Right ventricle myocardium superior (tissue), 1 donor: Measurements from ENCODE around the gene SERPINF2. TPM values are rescaled to one million over a fixed set of nuclear protein-coding genes. Genes with fewer than 3 reads are reported as not detected.
"Not testable (repeated sequence)": the region's sequence is repeated elsewhere in the genome, so short reads cannot be mapped to it uniquely, and the experiment has no call there.

Experiments
- ATAC-seq: fragments of 200-7000 bp; cut with Tn5 transposase; one replicate; pipeline ENCODE4 v1.9.1; 2020; ENCODE audit warnings: mild to moderate bottlenecking; ENCODE audit not compliant: poor library complexity
- DNase-seq: peaks from one replicate; pipeline ENCODE4 v3.0.0-alpha.2; 2020
- intact Hi-C: fragments of 100-400 bp; cut with DNase I; formaldehyde crosslinking; loops from one replicate; pipeline ENCODE4 v1.11.2; 2022
- total RNA-seq: library from RNA; stranded (reverse); fragmentation: NEBNext Ultra II Directional; extraction: Animal tissue kit (Norgen Biotek cat#: 25700); gene quantifications from one replicate; pipeline ENCODE4 v1.2.1, GENCODE V29; 2021
- donor health status: DM: no; HTN: yes; CAD: no; lungs with severe emphysema.

Gene SERPINF2
- total RNA-seq, 1 donor from 2014 or later, result 0.32 TPM

DNA sequence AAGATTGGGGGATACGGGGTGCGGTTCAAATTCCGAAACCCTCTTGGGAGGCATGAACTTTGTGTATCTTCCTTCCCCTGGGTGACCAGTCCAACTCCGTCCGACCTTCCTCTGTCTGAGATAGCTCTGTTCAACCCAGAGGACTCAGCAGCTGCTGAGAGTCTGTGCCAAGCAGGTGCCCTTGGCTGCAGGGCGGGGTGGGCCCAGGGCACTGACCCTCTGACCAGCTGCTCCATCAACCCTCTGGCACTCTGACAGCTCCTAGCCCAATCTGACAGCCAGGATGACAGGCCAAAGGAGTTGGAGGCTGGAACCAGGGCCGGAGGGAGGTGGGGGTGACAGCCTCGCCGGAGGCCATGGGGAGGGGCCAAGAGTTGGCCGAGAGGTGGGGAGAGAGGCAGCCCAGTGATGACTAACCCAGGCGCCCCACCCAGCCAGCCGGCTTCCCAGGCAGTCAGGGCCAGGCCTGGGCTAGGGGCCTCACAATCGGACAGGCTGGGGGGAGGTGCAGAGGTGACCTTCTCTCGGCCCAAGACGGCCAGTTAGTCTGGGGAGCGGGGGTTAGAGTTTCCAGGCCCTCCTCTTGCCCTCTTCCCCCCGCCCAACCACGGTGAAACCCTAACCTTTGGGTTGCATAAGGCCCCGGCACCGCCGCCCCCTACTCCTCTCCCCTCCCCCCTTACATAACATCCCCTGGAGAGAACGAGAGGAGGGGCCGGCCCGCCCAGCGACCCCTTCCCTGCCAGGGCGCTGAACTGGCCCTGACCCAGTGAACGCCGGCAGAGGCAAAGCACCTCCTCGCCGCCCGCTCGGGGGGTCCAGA, 27.5 kb upstream of the SERPINF2 start:
- ATAC-seq (peak; percentile 62), DNase-seq (peak; percentile 95)
- intact Hi-C loops, result loop anchor here (5.0 kb wide), 1 partner anchor 48 kb away; no protein-coding TSS in a partner anchor

DNA sequence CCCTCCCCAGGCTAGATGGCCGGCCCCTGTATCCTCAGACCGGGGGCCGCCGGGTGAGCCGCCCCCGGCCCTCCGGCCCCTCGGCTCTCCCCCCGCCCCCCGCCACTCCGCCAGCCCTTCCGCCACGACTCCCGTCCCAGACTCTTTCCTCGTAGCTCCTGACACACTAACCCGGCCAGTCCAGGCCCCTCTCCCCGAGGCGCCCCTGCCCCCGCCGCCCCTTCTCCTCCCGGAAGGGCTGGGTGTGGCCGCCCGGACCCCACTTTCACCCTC, 26.9 kb upstream of the SERPINF2 start:
- DNase-seq (no peak), ATAC-seq (no peak)
- intact Hi-C loops, result no loop called here

DNA sequence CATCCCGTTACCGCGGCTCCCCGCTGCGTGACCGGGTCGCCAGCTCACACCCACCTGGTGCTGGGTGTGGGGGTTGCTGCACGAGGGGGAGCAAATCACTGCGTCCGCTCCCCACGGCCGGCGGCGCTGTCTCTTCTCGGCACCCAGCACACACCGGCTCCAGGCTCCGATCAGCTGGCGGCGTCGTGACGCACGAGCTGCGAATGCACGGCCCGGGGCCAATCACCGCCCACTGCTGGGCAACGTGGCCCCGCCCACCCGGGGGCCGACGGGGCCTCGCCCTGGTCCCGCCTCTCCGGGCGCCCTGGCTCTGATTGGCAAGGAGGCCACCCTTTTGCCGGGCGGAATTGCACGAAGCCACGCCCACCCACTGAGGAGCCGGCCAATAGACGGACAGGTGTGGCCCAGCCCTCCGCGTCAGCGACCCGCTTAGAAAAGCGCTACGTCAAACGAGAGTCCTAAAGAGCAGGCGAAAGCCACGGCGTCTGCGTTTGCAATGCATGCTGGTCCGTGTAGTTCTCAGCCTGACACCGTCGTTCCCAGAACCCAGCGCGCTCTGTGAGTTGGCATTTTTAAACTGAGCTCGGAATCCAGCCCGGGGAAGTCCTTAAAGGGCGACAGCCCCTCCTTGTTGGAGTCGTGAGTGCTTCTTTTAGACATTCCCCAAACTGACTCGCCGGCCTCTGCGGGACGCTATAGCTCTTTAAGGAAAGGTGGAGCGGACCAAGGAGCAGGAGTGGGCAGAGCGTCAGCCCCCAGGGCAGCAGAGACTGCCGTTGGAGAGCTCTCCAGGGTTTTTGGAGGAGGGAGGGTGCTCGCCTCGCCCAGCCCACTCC, 26.4 kb upstream of the SERPINF2 start:
- ATAC-seq, result peak; percentile 75
- peak; percentile 100 for DNase-seq
- intact Hi-C loops, result no loop called here

DNA sequence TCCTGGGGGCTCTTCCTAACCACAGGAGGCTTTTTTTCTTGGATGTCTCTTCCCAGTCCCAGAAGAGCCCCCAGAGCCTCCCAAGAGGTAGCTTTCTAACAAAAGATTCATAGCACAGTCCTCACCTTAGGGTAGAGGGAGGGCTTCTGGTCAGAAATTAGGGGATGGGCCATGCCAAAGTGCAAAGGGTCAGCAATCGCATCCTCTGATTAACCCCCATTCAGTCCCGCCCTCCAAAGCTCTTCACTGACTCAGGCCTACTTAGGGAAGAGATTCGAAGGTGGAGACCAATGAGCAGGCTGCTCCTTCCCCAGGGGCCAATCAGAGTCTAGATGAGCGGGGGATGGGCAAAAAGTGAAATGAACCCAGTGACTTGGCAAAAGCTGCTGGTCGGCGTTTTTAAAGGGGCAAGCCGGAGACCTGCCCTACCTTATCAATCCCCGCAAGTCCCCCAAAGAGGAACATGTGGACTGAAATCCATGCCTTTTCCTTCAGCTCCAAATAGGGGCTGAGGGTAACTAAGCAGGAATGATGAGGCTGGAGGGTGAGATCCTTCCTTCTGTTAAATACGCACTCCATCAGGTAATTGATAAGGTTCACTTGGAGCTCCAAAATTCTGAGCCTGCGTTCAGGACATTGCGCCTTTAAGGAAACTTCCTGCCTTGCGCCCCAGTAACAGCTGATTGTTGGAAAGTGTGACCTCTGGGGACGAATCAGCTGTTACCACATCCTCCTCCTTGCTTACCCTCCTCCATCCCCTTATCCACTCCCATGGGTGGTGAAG, 25.6 kb upstream of the SERPINF2 start:
- ATAC-seq, result peak; percentile 61
- peak; percentile 89 for DNase-seq
- intact Hi-C loops, result no loop called here

DNA sequence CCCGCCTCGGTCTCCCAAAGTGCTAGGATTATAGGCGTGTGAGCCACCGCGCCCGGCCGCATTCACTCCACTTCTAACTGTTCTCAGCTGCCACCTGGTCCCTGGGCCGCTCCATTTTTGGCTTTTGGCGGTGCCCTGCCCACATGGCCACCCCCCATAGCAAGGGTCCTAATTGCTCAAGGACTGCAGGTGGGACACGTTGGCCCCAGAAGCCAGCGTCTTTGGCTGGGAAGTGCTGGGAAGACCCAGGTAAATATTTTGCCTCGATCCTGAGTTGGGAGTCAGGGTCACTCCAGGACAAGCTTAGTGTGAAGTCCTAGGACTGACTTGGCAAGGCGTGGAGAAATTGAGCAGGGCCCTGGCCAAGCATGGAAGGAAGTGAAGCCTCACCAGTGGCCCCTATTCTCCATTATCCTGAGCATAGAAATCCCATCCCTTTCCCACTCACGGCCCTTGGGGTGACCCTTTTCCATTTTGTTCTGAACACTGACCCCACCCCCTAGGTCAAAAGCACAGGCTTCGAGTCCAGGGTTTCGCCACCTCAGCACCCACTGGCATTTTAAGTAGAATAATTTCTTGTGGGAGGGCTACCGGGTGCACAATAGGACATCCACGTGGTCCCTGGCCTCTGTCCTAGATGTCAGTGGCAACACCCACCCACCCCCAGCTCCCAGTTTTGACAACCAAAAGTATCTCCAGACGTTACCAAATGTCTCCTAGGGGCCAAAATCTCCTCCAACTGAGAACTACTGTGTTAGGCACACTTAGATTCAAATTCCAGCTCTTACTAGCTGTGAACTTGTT, 24.1 kb upstream of the SERPINF2 start:
- DNase-seq, result no peak
- intact Hi-C loops, result no loop called here
- ATAC-seq, result no peak

DNA sequence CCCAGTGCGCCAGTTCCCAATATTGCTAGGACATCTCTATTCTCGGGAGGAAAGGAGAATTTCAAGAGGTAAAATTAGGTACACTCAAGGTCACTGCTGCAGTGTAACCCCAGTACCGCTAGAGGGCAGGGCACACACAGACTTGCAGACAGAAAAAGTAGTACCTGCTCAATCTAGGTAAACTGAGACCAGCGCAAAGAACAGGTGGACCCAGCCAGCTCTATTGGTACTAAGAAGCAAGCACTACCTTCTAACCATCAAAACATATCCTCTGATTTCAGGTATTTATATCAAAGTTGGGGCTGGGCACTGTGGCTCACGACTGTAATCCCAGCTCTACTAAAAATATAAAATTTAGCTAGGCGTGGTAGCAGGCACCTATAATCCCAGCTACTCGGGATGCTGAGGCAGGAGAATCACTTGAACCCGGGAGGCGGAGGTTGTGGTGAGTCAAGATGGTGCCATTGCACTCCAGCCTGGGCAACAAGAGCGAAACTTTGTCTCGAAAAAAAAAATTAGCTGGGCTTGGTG, 21.8 kb upstream of the SERPINF2 start:
- peak; percentile 73 for DNase-seq
- no peak for ATAC-seq
- intact Hi-C loops, result loop anchor here (10.0 kb wide), 1 partner anchor 144 kb away; no protein-coding TSS in a partner anchor

DNA sequence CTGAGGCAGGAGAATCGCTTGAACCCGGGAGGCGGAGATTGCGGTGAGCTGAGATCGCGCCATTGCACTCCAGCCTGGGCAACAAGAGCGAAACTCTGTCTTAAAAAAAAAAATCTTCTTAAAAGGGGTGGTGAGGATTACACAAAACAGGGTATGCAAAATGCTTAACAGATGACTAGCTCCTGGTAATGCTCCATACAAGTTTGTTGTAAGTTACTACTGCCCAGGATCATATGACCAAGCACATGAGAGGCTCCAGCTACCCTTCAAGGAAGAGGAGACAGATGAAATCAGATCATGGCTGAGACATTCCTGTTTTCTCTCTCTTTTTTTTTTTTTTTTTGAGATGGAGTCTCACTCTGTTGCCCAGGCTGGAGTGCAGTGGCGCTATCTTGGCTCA, 20.6 kb upstream of the SERPINF2 start:
- ATAC-seq, DNase-seq: not testable (repeated sequence)
- intact Hi-C loops, result loop anchor here (10.0 kb wide), 1 partner anchor 143 kb away; no protein-coding TSS in a partner anchor

DNA sequence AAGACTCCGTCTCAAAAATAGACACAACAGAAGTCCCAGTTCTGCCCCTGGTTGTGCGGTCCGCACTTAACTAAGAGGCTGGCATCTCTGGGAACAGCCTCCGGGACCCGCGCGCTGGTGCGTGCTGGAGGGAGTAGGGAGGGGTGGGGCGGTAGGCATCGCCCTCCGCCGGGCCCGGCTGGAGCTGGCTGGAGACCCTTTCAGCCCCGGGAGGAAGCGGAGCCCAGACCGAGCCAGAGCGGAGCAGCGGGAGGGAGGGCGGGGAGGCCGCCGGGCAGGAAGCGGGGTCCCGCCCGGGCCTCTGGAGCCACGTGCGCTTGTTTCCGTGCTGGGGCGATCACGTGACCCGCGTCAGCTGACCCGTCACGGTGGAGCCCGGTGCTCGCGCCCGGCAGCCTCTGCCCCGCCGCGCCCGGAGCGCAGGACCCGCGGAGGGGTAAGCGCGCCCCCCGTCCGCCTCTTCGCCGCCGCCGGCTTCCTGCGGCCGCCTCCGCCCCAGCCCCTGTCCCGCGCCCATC, 18.3 kb upstream of the SERPINF2 start, which contains the start of gene WDR81:
Gene WDR81, plus strand, starts transcription at position 354 of the 518 bp plus-strand sequence. CDS start 256 bp downstream, outside the sequence.
- ATAC-seq, result peak; percentile 88
- intact Hi-C loops, result loop anchor here (10.0 kb wide), 1 partner anchor 140 kb away; no protein-coding TSS in a partner anchor

DNA sequence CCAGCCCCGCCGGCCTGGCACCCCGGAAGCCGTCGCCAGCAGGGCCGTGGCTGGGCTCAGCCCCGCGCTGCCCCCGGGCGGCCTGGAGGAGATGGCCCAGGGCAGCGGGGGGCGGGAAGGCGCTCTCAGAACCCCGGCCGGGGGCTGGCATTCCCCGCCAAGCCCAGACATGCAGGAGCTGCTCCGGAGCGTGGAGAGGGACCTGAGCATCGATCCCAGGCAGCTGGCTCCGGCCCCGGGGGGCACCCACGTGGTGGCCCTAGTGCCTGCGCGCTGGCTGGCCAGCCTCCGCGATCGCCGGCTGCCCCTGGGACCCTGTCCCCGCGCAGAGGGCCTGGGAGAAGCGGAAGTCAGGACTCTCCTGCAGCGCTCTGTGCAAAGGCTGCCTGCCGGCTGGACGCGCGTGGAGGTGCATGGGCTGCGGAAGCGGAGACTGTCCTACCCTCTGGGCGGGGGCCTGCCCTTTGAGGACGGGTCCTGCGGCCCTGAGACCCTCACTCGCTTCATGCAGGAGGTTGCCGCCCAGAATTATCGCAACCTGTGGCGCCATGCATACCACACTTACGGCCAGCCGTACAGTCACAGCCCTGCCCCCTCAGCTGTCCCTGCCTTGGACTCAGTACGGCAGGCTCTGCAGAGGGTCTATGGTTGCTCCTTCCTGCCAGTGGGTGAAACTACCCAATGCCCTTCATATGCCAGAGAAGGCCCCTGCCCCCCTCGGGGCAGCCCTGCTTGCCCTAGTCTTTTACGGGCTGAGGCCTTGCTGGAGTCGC, 17.6 kb upstream of the SERPINF2 start:
- peak; percentile 64 for ATAC-seq
- intact Hi-C loops, result loop anchor here (5.0 to 10.0 kb wide), 2 partner anchors 57 to 140 kb away; no protein-coding TSS in a partner anchor
- no peak for DNase-seq

More for the DNA sequence above, 18.3 kb upstream of the SERPINF2 start, which contains the start of gene WDR81:
- DNase-seq, result peak; percentile 97

DNA sequence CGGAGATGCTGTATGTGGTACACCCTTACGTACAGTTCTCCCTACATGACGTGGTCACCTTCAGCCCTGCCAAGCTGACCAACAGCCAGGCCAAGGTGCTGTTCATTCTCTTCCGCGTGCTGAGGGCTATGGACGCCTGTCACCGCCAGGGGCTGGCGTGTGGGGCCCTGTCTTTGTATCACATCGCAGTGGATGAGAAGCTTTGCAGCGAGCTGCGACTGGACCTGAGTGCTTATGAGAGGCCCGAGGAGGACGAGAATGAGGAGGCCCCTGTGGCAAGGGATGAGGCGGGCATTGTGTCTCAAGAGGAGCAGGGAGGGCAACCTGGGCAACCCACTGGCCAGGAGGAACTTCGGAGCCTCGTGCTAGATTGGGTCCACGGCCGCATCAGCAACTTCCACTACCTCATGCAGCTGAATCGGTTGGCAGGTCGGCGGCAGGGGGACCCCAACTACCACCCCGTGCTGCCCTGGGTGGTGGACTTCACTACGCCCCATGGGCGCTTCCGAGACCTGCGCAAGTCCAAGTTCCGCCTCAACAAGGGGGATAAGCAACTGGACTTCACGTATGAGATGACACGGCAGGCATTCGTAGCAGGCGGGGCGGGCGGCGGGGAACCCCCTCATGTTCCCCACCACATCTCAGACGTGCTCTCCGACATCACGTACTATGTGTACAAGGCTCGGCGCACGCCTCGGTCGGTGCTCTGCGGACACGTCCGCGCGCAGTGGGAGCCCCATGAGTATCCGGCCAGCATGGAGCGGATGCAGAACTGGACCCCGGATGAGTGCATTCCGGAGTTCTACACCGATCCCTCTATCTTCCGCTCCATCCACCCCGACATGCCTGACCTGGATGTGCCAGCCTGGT, 16.8 kb upstream of the SERPINF2 start:
- ATAC-seq (no peak), DNase-seq (no peak)
- intact Hi-C loops, result loop anchor here (5.0 to 10.0 kb wide), 2 partner anchors 56 to 139 kb away; no protein-coding TSS in a partner anchor

DNA sequence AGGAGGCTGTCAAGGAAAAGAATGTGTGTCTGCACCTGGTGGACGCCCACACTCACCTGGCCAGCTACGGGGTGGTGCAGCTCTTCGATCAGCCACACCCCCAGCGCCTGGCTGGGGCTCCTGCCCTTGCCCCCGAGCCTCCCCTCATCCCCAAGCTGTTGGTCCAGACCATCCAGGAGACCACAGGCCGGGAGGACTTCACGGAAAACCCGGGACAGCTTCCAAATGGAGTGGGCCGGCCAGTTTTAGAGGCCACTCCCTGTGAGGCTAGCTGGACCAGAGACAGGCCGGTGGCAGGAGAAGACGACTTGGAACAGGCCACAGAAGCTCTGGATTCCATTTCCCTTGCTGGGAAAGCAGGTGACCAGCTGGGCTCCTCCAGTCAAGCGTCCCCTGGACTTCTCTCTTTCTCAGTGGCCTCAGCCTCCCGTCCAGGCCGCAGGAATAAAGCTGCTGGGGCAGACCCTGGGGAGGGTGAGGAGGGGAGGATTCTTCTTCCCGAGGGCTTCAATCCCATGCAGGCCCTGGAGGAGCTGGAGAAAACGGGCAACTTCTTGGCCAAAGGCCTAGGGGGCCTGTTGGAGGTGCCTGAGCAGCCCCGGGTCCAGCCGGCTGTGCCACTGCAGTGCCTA, 15.9 kb upstream of the SERPINF2 start:
- DNase-seq, result no peak
- intact Hi-C loops, result loop anchor here (5.0 to 10.0 kb wide), 2 partner anchors 56 to 138 kb away; no protein-coding TSS in a partner anchor
- no peak for ATAC-seq

DNA sequence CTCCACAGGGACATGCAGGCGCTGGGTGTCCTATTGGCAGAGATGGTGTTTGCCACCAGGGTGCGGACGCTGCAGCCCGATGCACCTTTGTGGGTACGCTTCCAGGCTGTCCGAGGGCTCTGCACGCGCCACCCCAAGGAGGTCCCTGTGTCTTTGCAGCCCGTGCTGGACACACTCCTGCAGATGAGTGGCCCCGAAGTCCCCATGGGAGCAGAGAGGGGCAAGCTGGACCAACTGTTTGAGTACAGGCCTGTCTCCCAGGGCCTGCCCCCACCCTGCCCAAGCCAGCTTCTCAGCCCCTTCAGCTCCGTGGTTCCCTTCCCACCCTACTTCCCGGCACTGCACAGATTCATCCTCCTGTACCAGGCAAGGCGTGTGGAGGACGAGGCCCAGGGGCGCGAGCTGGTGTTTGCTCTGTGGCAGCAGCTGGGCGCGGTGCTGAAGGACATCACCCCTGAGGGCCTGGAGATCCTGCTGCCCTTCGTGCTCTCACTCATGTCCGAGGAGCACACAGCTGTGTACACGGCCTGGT, 15.3 kb upstream of the SERPINF2 start:
- no peak for ATAC-seq
- intact Hi-C loops, result loop anchor here (5.0 to 10.0 kb wide), 2 partner anchors 55 to 137 kb away; no protein-coding TSS in a partner anchor
- DNase-seq, result no peak

DNA sequence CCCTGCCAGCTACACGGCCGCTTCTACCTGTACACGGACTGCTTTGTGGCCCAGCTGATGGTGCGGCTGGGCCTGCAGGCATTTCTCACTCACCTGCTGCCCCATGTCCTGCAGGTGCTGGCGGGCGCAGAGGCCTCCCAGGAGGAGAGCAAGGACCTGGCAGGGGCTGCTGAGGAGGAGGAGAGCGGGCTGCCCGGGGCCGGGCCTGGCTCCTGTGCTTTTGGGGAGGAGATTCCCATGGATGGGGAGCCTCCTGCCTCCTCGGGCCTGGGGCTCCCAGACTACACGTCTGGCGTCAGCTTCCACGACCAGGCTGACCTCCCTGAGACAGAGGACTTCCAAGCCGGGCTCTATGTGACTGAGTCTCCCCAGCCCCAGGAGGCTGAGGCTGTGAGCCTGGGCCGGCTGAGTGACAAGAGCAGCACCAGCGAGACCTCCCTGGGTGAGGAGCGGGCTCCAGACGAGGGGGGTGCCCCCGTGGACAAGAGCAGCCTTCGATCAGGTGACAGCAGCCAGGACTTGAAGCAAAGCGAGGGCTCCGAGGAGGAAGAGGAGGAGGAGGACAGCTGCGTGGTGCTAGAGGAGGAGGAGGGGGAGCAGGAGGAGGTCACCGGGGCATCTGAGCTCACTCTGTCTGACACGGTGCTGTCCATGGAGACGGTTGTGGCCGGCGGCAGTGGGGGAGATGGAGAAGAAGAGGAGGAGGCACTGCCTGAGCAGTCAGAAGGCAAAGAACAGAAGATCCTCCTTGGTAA, 14.6 kb upstream of the SERPINF2 start:
- DNase-seq (no peak), ATAC-seq (no peak)
- intact Hi-C loops, result loop anchor here (5.0 to 10.0 kb wide), 2 partner anchors 54 to 137 kb away; no protein-coding TSS in a partner anchor

DNA sequence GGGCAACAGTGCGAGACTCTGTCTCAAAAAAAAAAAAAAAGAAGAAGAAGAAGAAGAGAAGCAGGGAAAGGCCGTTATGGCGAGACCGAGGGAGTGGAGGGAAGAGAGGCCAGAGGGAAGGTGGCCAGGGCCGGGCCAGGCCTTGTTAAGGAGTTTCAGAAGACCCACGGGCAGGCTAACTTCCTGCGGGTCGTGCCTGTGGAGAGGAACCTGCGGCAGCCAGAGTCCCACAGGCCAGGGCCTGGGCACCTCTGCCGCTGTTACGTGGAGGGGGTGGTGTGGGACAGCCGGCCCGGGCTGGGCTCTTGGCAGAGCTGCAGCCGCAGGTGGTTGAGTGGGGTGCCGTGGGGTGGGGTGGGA, 12.7 kb upstream of the SERPINF2 start:
- ATAC-seq, result peak; percentile 23
- intact Hi-C loops, result loop anchor here (5.0 to 10.0 kb wide), 2 partner anchors 52 to 135 kb away; no protein-coding TSS in a partner anchor
- no peak for DNase-seq
